NOMO-1 treated with DMSO at 0.1 percent for 48 hours (cell line): ENCODE results near the gene NAV3.

ENCODE experiments used
- DNase-seq: peaks from one replicate; lab custom pipeline; 2025; ENCODE audit not compliant: unreplicated experiment; lab: John Stamatoyannopoulos, UW

NAV3 gene, protein sequence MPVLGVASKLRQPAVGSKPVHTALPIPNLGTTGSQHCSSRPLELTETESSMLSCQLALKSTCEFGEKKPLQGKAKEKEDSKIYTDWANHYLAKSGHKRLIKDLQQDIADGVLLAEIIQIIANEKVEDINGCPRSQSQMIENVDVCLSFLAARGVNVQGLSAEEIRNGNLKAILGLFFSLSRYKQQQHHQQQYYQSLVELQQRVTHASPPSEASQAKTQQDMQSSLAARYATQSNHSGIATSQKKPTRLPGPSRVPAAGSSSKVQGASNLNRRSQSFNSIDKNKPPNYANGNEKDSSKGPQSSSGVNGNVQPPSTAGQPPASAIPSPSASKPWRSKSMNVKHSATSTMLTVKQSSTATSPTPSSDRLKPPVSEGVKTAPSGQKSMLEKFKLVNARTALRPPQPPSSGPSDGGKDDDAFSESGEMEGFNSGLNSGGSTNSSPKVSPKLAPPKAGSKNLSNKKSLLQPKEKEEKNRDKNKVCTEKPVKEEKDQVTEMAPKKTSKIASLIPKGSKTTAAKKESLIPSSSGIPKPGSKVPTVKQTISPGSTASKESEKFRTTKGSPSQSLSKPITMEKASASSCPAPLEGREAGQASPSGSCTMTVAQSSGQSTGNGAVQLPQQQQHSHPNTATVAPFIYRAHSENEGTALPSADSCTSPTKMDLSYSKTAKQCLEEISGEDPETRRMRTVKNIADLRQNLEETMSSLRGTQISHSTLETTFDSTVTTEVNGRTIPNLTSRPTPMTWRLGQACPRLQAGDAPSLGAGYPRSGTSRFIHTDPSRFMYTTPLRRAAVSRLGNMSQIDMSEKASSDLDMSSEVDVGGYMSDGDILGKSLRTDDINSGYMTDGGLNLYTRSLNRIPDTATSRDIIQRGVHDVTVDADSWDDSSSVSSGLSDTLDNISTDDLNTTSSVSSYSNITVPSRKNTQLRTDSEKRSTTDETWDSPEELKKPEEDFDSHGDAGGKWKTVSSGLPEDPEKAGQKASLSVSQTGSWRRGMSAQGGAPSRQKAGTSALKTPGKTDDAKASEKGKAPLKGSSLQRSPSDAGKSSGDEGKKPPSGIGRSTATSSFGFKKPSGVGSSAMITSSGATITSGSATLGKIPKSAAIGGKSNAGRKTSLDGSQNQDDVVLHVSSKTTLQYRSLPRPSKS (N-terminal part only)

GRCh38 chr12:77830583-77831351, at the start of gene NAV3:
Gene NAV3 (plus strand): TSS chr12:77830894. CDS start chr12:77831462, 568 bp downstream.
- no peak for DNase-seq

DNA sequence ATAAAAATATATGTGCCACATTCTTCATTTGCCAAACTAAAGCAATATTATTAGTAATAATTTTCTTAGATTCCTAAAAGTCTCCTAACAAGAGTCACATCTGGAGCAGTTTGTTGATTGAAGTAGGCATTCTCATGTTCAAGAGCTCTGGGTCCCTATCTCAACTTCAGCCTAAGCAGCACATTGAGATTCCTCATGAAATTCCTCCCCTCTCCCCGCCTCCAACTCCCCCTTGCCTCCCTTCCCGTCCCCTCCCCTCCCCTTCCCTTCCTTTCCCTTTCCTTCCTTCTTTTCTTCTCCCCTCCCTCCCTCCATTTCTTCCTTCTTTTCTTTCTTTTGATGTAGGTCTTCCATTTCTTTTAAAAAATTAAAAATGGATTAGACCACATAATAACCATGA, 48.7 kb upstream of the NAV3 start:
- no peak for DNase-seq

DNA sequence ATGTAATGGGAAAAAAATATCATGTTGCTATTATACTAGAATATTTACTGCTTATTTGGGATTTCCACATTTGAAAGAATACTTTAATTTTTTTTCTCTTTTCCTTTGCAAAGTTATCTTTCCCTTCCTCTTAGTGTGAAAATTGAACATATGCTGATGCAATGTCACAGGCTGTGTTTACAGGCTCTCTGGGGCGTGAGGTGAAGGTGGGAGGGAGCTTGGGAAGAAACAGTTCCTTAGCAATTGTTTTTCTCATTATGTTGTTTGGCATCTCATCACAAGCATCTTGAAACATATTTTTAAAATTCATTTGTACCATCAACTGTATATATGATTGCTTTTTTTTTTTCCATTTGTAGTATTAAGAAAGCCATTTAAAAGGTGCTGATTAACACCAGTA, 47.9 kb upstream of the NAV3 start:
- DNase-seq = no peak

GRCh38 chr12:77785211-77785610, 45.5 kb upstream of the NAV3 start:
- DNase-seq = no peak

- DNase-seq = no peak
These were observed 44.0 kb upstream of the NAV3 start for GRCh38 chr12:77786675-77787074.

DNA sequence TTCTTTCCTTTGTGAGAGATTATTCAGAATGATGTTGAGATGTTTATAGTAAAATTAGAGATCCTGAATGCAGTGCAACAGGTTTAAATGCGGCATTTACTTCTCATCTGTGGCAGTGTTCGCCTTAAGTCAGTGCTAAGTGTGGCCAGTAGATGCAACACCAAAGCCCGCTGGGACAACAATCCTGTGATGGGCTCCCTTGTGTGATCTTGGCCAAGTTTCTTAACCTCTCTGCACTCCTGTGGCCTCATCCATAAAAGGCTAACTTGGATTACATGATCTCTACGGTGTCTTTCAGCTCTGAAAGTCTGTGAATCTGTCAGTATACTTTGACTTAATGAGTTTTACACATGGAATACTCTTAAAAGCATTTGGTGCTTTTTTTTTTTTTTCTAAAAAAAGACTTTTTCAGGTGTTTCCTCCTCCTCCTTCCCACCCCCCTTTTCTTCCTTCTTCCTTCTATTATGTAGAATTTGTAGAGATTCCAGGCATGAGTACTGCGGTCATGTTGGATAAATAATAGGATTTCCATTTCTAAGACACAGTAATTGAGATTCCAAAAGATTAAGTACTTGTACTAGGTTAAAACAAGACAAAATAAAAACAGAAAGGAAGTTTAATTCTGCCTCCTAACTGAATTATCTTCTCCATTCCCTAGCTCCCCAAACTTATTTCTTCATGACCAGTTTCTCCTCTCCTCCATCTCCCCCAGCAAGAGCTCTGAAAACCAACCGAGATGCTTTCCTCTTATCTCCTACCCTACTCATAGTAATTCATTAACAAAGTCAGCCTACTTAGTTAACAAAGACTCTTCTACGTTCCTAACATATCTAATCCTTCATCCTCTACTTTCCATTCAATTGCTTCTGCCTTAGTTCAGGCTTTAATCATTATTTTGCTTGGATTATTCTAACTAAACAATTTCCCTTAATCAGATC, 42.2 kb upstream of the NAV3 start:
- no peak for DNase-seq

DNA sequence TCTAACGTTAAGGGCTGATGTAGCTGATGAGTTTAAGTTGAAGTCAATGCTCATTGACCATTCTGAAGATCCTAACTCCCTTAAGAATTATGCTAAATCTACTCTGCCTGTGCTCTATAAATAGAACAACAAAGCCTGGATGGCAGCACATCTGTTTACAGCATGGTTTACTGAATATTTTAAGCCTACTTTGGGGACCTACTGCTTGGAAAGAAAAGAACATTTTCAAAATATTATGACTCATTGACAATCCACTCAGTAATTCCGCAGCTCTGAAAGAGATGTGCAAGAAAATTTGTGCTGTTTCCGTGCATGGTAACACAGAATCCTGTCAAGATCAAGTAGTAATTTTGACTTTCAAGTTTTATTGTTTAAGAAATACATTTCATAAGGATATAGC, 35.0 kb upstream of the NAV3 start:
- DNase-seq = no peak

- no peak for DNase-seq
These were observed 33.9 kb upstream of the NAV3 start for GRCh38 chr12:77796775-77797174.

DNA sequence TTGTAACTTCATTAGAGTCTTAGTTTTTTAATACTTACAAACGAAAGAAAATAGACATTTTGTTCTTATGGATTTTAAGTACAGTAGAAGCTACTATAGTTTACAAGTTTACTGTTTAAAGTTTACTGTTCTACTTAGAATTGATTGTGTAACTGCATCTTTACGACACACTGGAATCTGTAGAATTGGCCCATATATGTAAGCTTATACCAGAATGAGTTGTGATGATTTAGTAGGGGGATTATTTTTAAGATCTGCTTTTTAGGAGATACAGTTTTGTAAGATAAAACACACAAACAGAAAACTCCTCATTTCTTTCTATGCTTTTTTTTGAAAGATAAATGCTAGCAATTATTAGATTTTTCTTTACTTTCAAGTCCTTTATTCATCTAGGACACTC, 30.2 kb upstream of the NAV3 start:
- no peak for DNase-seq

DNA sequence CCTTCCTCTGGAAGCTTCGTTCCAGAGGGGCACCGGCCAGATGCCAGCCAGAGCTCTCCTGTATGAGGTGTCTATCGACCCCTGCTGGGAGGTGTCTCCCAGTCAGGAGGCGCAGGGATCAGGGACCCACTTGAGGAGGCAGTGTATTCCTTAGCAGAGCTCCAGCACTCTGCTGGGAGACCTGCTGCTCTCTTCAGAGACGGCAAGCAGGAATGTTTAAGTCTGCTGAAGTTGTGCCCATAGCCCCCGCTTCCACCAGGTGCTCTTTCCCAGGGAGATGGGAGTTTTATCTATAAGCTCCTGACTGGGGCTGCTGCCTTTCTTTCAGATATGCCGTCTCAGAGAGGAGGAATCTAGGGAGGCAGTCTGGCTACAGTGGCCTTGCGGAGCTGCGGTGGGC, 22.2 kb upstream of the NAV3 start:
- DNase-seq = no peak

DNA sequence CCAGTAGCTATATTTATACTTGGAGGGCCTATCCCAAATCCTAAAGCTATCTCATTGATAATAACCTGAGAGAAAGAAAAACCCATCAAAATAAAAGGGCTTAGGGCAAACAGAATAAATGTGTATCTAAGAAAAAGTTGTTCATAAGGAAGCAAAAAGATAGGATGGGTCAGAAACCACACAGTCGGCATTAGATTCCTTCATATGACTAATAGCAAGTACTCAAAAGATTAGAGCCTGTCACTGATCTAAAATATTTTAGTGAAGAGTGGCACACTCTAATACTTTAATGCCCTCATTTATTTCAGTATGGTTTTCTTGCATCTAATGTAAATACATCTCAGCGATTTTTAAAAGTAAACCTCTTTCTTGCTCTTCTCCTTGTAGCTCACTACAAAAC, 17.1 kb upstream of the NAV3 start:
- DNase-seq = no peak

DNA sequence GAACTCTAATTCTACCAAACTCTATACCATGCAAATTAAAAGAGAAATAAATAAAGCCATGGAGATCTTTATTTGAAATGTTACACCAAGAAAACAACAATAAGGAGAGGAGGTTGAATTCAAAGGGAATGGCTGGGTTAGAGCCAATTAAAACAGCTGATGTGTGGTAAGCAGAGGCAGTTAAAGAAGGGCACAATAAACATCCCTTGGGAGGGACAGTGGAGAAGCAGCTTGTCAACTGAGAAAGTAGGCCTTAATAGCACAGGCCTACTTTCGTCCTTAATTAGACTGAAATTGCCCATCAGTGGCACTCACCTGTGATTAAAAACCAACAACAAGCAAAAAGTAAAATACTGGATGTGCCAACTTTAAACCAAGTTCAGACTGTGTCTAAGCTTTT, 16.3 kb upstream of the NAV3 start:
- no peak for DNase-seq

DNA sequence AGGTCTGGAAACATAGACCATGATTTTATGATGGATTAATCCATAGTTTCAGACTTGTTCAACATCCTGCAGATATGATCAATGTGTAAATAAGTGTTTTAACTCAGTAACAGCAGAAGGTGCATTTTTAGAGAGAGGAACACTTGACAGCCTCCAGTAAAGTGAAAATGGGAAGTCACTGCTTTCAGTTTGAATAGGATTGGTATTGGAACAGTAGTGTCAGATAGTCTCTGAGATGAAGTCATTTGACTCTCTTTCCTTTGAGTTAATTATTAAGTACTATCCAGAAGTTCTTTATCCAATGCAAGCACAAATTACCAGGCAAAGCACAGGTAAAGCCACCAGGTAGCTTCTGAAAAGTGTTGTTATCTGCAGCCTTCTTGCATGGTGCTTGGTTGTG, 14.5 kb upstream of the NAV3 start:
- no peak for DNase-seq

DNA sequence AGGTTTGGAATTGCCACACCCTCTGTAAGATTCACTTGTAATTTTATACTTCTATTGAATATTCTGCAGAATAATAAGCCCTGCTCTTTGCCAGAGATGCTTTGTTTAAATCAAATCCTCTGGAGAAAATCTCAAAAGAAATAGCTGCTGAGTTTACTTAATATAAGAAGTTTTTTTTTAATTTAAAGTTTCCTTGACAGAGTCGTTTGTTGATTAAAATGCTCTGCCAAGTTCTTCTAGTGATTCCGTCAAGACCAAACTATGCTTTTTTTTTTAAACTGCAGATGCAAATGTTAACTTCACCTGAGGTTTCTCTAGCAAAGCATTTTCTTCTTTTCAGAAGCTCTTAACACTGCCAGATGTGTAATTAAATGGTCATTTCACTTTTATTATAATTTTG, 13.4 kb upstream of the NAV3 start:
- no peak for DNase-seq

GRCh38 chr12:77818351-77818750, 12.3 kb upstream of the NAV3 start:
- DNase-seq = no peak

- no peak for DNase-seq
These were observed 8.9 kb upstream of the NAV3 start for GRCh38 chr12:77821699-77822203.

GRCh38 chr12:77833329-77833728, 2.6 kb downstream of the NAV3 start:
- DNase-seq = no peak

- DNase-seq = no peak
These were observed 3.9 kb downstream of the NAV3 start for GRCh38 chr12:77834618-77835017.

DNA sequence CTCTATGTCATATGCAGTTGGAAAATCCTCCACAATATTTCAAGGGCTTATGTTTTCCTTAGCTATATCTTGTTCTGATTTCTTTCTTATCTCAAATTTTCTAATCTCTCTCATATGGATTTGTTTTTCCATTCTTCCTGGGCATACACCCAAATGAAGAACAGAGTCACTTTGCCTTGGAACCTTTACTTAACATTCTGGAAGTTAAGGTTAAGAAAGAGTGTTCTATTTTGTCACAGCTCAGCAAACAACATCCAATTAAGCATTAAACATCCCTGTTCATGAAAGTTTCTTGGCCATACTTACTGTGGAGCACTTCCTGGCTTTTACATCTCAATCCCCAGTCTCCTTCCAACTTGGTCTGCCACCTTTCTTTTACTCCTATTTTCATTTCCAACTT, 5.3 kb downstream of the NAV3 start:
- DNase-seq = no peak

DNA sequence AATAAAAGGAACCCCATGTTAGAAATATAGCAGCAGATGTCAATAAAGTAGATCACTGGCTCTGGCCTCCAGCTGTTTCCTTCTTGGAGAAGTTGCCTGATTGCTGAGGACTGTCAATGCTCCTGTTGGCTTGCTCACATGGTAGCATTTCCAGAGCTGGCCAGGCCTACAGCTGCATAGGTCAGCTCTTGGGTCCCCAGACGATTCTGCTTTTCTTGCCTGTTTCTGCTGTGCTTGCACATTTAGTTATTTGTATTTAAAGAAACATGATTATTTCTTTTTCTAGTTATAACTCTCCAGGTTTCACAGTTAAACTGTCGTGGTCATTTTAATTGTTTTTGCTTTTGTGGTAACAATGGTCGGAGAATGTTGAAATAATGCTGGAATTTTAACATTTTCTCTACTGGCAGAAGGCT, 7.2 kb downstream of the NAV3 start:
- no peak for DNase-seq
